MM.1S (cell line): Measurements from ENCODE around the gene CNTN5.

Experiments used
- DNase-seq: peaks from one replicate; pipeline ENCODE4 v3.0.0-alpha.2; 2015
- H2AFZ ChIP-seq: fragments of 300-600 bp; sonication (generic); 2 replicates; pipeline ENCODE4 v1.6.0; 2016; ENCODE audit warnings: antibody characterized with exemption, low read length
- H3F3A ChIP-seq: fragments of 300-600 bp; sonication (generic); 2 replicates; pipeline ENCODE4 v1.6.1; 2016; ENCODE audit warnings: mild to moderate bottlenecking, antibody characterized with exemption, low read length, moderate library complexity, mixed read lengths; ENCODE audit not compliant: insufficient read depth
- H3K27ac ChIP-seq: fragments of 300-600 bp; sonication (generic); 2 replicates; pipeline ENCODE4 v1.5.1; 2016; ENCODE audit warnings: mild to moderate bottlenecking, low read length
- H3K27me3 ChIP-seq: fragments of 300-600 bp; sonication (generic); replicated peaks from 2 replicates; pipeline ENCODE4 v1.6.0; 2016; ENCODE audit warnings: low read length; ENCODE audit not compliant: insufficient read depth
- H3K36me3 ChIP-seq: fragments of 300-600 bp; sonication (generic); replicated peaks from 2 replicates; pipeline ENCODE4 v1.6.1; 2016; ENCODE audit warnings: mild to moderate bottlenecking, low read length, mixed read lengths; ENCODE audit not compliant: insufficient read depth
- H3K4me1 ChIP-seq: fragments of 300-600 bp; sonication (generic); 2 replicates; pipeline ENCODE4 v1.6.1; 2016; ENCODE audit warnings: low read length, mixed read lengths
- H3K4me2 ChIP-seq: fragments of 300-600 bp; sonication (generic); 2 replicates; pipeline ENCODE4 v1.6.0; 2016; ENCODE audit warnings: low read depth, low read length
- H3K4me3 ChIP-seq: fragments of 300-600 bp; sonication (generic); 2 replicates; pipeline ENCODE4 v1.5.1; 2016; ENCODE audit warnings: low read length, mixed read lengths
- H3K79me2 ChIP-seq: fragments of 300-600 bp; sonication (generic); 2 replicates; pipeline ENCODE4 v1.6.1; 2016; ENCODE audit warnings: mixed run types, low read length, mixed read lengths
- H3K9ac ChIP-seq: fragments of 300-600 bp; sonication (generic); 2 replicates; pipeline ENCODE4 v1.6.1; 2016; ENCODE audit warnings: low read length, mixed read lengths
- H3K9me2 ChIP-seq: fragments of 300-600 bp; sonication (generic); replicated peaks from 2 replicates; pipeline ENCODE4 v1.6.1; 2016; ENCODE audit warnings: mild to moderate bottlenecking, low read length, mixed read lengths; ENCODE audit not compliant: insufficient read depth
- H3K9me3 ChIP-seq: fragments of 300-600 bp; sonication (generic); replicated peaks from 2 replicates; pipeline ENCODE4 v1.6.1; 2016; ENCODE audit warnings: mild to moderate bottlenecking, low read length, mixed read lengths; ENCODE audit not compliant: insufficient read depth
- H4K20me1 ChIP-seq: fragments of 300-600 bp; sonication (generic); 2 replicates; pipeline ENCODE4 v1.6.1; 2016; ENCODE audit warnings: mild to moderate bottlenecking, low read length, moderate library complexity, mixed read lengths; ENCODE audit not compliant: insufficient read depth
- EZH2 ChIP-seq: fragments of 300-600 bp; sonication (generic); optimal IDR thresholded peaks from 2 replicates; pipeline ENCODE3; 2017; ENCODE audit warnings: low read depth, mild to moderate bottlenecking, antibody characterized with exemption, low read length, mixed read lengths
- EZH2phosphoT487 ChIP-seq: fragments of 300-600 bp; sonication (generic); IDR thresholded peaks from 2 replicates; pipeline ENCODE4 v1.6.1; 2018; ENCODE audit warnings: antibody characterized with exemption, low read length
- TF ChIP-seq, protein P1 (sequence below): fragments of 300-600 bp; sonication (generic); IDR thresholded peaks from 2 replicates; pipeline ENCODE4 v1.5.1; 2016; ENCODE audit warnings: antibody characterized with exemption, low read length, mixed read lengths

CNTN5 gene

DNA sequence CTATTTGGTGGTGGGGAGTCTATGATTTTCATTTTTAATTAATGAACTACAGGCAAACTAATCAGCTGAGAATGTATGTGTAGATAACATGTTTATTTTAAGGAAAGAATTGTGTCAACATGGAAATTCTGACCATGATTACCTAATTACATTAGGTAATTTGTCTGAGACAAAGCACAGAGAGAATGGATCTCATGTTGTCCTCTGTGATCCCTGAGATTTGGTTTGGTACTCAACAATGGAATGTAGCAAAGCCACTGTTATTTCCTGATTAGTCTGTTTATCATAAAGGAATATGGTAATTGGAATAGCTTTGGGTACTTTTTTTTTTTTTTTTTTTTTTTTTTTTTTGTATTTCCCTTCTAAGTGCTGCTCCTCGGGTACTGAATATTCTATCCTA is 947.6 kb downstream of the CNTN5 start:
- DNase-seq: no peak
- Histone ChIP-seq H3K4me2 (no peak overlapping the region), H3K79me2 (no peaks in the 10 kb centered on the region), H3K4me3 (no peak overlapping the region), H3K27me3 (no peaks in the 10 kb centered on the region), H3K9me2 (no peaks in the 10 kb centered on the region), H2AFZ (no peak overlapping the region), H4K20me1 (no peaks in the 10 kb centered on the region), H3K27ac (no peak overlapping the region), H3F3A (no peaks in the 10 kb centered on the region), H3K9ac (no peak overlapping the region), H3K9me3 (no peaks in the 10 kb centered on the region), H3K4me1 (no peaks in the 10 kb centered on the region), H3K36me3 (no peaks in the 10 kb centered on the region)
- TF ChIP-seq, protein P1, sequence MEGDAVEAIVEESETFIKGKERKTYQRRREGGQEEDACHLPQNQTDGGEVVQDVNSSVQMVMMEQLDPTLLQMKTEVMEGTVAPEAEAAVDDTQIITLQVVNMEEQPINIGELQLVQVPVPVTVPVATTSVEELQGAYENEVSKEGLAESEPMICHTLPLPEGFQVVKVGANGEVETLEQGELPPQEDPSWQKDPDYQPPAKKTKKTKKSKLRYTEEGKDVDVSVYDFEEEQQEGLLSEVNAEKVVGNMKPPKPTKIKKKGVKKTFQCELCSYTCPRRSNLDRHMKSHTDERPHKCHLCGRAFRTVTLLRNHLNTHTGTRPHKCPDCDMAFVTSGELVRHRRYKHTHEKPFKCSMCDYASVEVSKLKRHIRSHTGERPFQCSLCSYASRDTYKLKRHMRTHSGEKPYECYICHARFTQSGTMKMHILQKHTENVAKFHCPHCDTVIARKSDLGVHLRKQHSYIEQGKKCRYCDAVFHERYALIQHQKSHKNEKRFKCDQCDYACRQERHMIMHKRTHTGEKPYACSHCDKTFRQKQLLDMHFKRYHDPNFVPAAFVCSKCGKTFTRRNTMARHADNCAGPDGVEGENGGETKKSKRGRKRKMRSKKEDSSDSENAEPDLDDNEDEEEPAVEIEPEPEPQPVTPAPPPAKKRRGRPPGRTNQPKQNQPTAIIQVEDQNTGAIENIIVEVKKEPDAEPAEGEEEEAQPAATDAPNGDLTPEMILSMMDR: no peak
- TF ChIP-seq EZH2phosphoT487 (no peak), EZH2 (no peak)

DNA sequence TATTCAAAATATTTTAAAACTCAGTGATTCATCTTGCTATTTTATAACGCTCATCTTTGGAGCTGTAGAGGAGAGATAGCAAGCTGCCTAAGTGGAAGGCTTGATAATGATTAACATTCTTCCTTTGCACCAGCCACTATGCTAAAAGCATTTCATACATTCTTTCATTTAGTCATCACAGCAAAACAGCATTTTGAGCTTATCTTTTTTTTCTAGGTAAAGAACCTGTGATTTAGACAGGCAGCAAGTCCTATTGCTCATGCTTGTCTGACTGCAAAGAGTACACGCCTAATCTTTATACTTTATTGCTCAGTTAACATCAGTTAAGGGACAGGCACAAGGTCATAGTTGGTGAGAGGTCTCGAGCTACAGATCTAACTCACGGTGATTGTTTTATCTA is 953.2 kb downstream of the CNTN5 start:
- Histone ChIP-seq H3K27ac (no peak overlapping the region), H3K4me2 (no peak overlapping the region), H3K27me3 (no peaks in the 10 kb centered on the region), H4K20me1 (no peaks in the 10 kb centered on the region), H3K9me3 (no peaks in the 10 kb centered on the region), H2AFZ (no peak overlapping the region), H3K9me2 (no peaks in the 10 kb centered on the region), H3F3A (no peaks in the 10 kb centered on the region), H3K4me1 (no peaks in the 10 kb centered on the region), H3K9ac (no peak overlapping the region), H3K36me3 (no peaks in the 10 kb centered on the region), H3K4me3 (no peak overlapping the region), H3K79me2 (no peaks in the 10 kb centered on the region)
- no peak for DNase-seq
- no peak for TF ChIP-seq EZH2phosphoT487
- TF ChIP-seq, protein P1: no peak
- no peak for TF ChIP-seq EZH2

DNA sequence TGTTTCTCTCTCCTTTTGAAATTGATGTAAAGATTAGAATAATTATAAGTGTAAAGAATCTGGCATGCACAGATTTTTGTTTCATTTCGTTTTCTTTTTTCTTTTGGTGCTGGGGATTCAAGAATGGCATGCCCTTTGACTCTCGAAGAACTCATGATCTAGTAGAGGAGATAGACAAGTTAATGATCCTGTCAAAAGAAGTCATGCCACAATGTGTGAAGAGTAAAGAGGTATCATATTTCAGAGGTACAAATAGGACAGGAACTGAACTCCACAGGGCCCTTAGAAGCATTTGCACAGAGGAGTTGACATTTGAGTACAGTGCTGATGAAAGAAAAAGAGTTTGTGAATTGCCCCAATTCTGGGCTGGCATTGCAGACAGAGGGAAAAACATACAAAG is 958.3 kb downstream of the CNTN5 start:
- Histone ChIP-seq H3K9me3 (no peaks in the 10 kb centered on the region), H3K27ac (no peak overlapping the region), H3F3A (no peaks in the 10 kb centered on the region), H2AFZ (no peak overlapping the region), H3K79me2 (no peaks in the 10 kb centered on the region), H4K20me1 (no peaks in the 10 kb centered on the region), H3K4me2 (no peak overlapping the region), H3K4me3 (no peak overlapping the region), H3K9me2 (no peaks in the 10 kb centered on the region), H3K27me3 (no peaks in the 10 kb centered on the region), H3K36me3 (no peaks in the 10 kb centered on the region), H3K9ac (no peak overlapping the region), H3K4me1 (no peaks in the 10 kb centered on the region)
- DNase-seq: no peak
- no peak for TF ChIP-seq EZH2
- TF ChIP-seq, protein P1: no peak
- TF ChIP-seq EZH2phosphoT487: no peak
